Activated CD8-positive, alpha-beta memory T cell treated with anti-CD3 and anti-CD28 coated beads, Interleukin-2, amount 50 U/mL, for 4 hours (primary cell): ENCODE data around the gene ELOA.
"Not testable (repeated sequence)": the region's sequence is repeated elsewhere in the genome, so short reads cannot be mapped to it uniquely, and the experiment has no call there.

Source experiments
- DNase-seq: peaks from one replicate; pipeline ENCODE4 v3.0.0-alpha.2; 2020

The ELOA gene

GRCh38 chr1:23787701-23788100 is 44.4 kb downstream of the ELOA start:
- DNase-seq: no peak

GRCh38 chr1:23788695-23789094 is 45.4 kb downstream of the ELOA start:
- DNase-seq: no peak

- DNase-seq: peak; percentile 82
Observed at GRCh38 chr1:23790696-23791515, 47.6 kb downstream of the ELOA start, which contains the start of gene LYPLA2. Gene LYPLA2 (plus strand): TSS chr1:23791145. CDS start chr1:23792683, 1,538 bp downstream.

- no peak for DNase-seq
Observed at GRCh38 chr1:23791516-23792047, 48.3 kb downstream of the ELOA start.

GRCh38 chr1:23792151-23792945 is 49.1 kb downstream of the ELOA start:
- no peak for DNase-seq

GRCh38 chr1:23793018-23793781 is 49.9 kb downstream of the ELOA start:
- DNase-seq: peak; percentile 40

GRCh38 chr1:23793861-23794731 is 50.8 kb downstream of the ELOA start:
- no peak for DNase-seq

- DNase-seq: not testable (repeated sequence)
Observed at GRCh38 chr1:23794732-23795182, 51.5 kb downstream of the ELOA start.

- DNase-seq: no peak
Observed at GRCh38 chr1:23795676-23796465, 52.6 kb downstream of the ELOA start.

- DNase-seq: no peak
Observed at GRCh38 chr1:23796466-23797271, 53.4 kb downstream of the ELOA start.

GRCh38 chr1:23797478-23798448 is 54.5 kb downstream of the ELOA start:
- DNase-seq: no peak

- DNase-seq: no peak
Observed at GRCh38 chr1:23798662-23799142, 55.4 kb downstream of the ELOA start.

- DNase-seq: no peak
Observed at GRCh38 chr1:23799255-23799569, 55.9 kb downstream of the ELOA start.

GRCh38 chr1:23799570-23800399 is 56.5 kb downstream of the ELOA start:
- DNase-seq: no peak

- peak; percentile 97 for DNase-seq
Observed at GRCh38 chr1:23800400-23801337, 57.4 kb downstream of the ELOA start, which contains the start of gene GALE. Gene GALE (minus strand): TSS chr1:23800754. CDS start chr1:23799007, 1,747 bp downstream.

GRCh38 chr1:23801338-23801748 is 58.1 kb downstream of the ELOA start:
- no peak for DNase-seq
